ENCODE data around the gene NTRK3.

GRCh38 chr15:88017753-88018152 is 238.8 kb downstream of the NTRK3 start:
- TF ChIP-seq, protein P1, sequence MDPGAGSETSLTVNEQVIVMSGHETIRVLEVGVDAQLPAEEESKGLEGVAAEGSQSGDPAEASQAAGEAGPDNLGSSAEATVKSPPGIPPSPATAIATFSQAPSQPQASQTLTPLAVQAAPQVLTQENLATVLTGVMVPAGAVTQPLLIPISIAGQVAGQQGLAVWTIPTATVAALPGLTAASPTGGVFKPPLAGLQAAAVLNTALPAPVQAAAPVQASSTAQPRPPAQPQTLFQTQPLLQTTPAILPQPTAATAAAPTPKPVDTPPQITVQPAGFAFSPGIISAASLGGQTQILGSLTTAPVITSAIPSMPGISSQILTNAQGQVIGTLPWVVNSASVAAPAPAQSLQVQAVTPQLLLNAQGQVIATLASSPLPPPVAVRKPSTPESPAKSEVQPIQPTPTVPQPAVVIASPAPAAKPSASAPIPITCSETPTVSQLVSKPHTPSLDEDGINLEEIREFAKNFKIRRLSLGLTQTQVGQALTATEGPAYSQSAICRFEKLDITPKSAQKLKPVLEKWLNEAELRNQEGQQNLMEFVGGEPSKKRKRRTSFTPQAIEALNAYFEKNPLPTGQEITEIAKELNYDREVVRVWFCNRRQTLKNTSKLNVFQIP (CRISPR knock-in tag; IDR thresholded peaks at IDR 0.05; ENCODE audit: borderline replicate concordance, low read depth) = no peak
- TF ChIP-seq CSDC2 (CRISPR knock-in tag; IDR thresholded peaks at IDR 0.05) (no peak), CSRNP3 (CRISPR knock-in tag; IDR thresholded peaks at IDR 0.05) (no peak), RARB (CRISPR knock-in tag; IDR thresholded peaks at IDR 0.05) (no peak), PATZ1 (CRISPR knock-in tag; IDR thresholded peaks at IDR 0.05; ENCODE audit: borderline replicate concordance) (no peak), ARNTL (CRISPR knock-in tag; IDR thresholded peaks at IDR 0.05; ENCODE audit: borderline replicate concordance, low read depth) (no peak), ZC3H10 (CRISPR knock-in tag; IDR thresholded peaks at IDR 0.05) (no peak), ZNF70 (CRISPR knock-in tag; IDR thresholded peaks at IDR 0.05) (no peak), ZFP3 (CRISPR knock-in tag; IDR thresholded peaks at IDR 0.05) (no peak), GLIS3 (CRISPR knock-in tag; IDR thresholded peaks at IDR 0.05) (no peak), PPARA (CRISPR knock-in tag; IDR thresholded peaks at IDR 0.05; ENCODE audit: borderline replicate concordance) (no peak), ISL1 (CRISPR knock-in tag; IDR thresholded peaks at IDR 0.05) (no peak)
- TF ChIP-seq, protein P2, sequence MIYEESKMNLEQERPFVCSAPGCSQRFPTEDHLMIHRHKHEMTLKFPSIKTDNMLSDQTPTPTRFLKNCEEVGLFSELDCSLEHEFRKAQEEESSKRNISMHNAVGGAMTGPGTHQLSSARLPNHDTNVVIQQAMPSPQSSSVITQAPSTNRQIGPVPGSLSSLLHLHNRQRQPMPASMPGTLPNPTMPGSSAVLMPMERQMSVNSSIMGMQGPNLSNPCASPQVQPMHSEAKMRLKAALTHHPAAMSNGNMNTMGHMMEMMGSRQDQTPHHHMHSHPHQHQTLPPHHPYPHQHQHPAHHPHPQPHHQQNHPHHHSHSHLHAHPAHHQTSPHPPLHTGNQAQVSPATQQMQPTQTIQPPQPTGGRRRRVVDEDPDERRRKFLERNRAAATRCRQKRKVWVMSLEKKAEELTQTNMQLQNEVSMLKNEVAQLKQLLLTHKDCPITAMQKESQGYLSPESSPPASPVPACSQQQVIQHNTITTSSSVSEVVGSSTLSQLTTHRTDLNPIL (CRISPR knock-in tag; IDR thresholded peaks at IDR 0.05; ENCODE audit: low read depth) = no peak

Data from SK-N-SH treated with all-trans-retinoic acid at 6 μM for 48 hours (cell line).